K562 (cell line): ENCODE measurements around the gene CDC42EP5. TPM values are rescaled to one million over a fixed set of nuclear protein-coding genes. Genes with fewer than 3 reads are reported as not detected.
A peak's percentile ranks its signal among the peaks of the same experiment; 100 is the strongest.

Experiments
- C11orf30 ChIP-seq: fragments of 450-650 bp; IDR thresholded peaks from 2 replicates; pipeline ENCODE4 v1.6.1; 2016; ENCODE audit warnings: low read depth, mild to moderate bottlenecking
- CAMTA2 ChIP-seq: fragments of 250-450 bp; sonication (Bioruptor Pico); conservative IDR thresholded peaks from 2 replicates; pipeline ENCODE4 v1.5.1; 2022
- CBFB ChIP-seq: sonication (generic); formaldehyde crosslinking; IDR thresholded peaks from 2 replicates; pipeline ENCODE4 v1.4.0; 2020; ENCODE audit warnings: mild to moderate bottlenecking, missing genetic modification reagents
- HNRNPL ChIP-seq: fragments of 200-400 bp; formaldehyde crosslinking; IDR thresholded peaks from 2 replicates; pipeline ENCODE4 v1.6.1; 2017; ENCODE audit warnings: low read depth, mild to moderate bottlenecking, low read length
- KLF16 ChIP-seq: IDR thresholded peaks from 2 replicates; pipeline ENCODE4 v1.6.1; 2016; ENCODE audit warnings: antibody characterized with exemption
- LARP7 ChIP-seq: fragments of 450-650 bp; IDR thresholded peaks from 2 replicates; pipeline ENCODE4 v1.6.1; 2016
- MYBL2 ChIP-seq, 2 experiments: fragments of 450-650 bp in 1 of 2; sonication (generic) in 1 of 2; formaldehyde crosslinking in 1 of 2; IDR thresholded peaks; 2 replicates each; pipeline versions ENCODE4 v1.6.1 to v1.8.1; 2017 to 2022; ENCODE audit warnings: borderline replicate concordance in 1 of 2, inconsistent platforms in 1 of 2, low read depth in 1 of 2, mild to moderate bottlenecking in 1 of 2, missing genetic modification reagents in 1 of 2, moderate library complexity in 1 of 2
- TSC22D4 ChIP-seq: fragments of 450-650 bp; IDR thresholded peaks from 2 replicates; pipeline ENCODE4 v1.6.1; 2016; ENCODE audit warnings: missing genetic modification characterization, missing biosample characterization, control low read depth
- WHSC1 ChIP-seq: IDR thresholded peaks from one replicate; pipeline ENCODE4 v1.6.1; 2012; ENCODE audit warnings: low read length, control low read depth, inconsistent platforms
- ZNF384 ChIP-seq: IDR thresholded peaks from 2 replicates; pipeline ENCODE4 v1.6.1; 2012; ENCODE audit warnings: low read depth, low read length, improper control_type of control experiment
- ZNF644 ChIP-seq: fragments of 200-800 bp; sonication (Bioruptor generic); IDR thresholded peaks from 2 replicates; pipeline ENCODE4 v1.6.1; 2016; ENCODE audit warnings: low read depth, missing genetic modification characterization, missing compliant biosample characterization
- polyA plus RNA-seq, 8 experiments: library from polyadenylated mRNA; depleted of rRNA in 4 of 8; stranded (reverse) in 5 of 8; unstranded in 3 of 8; fragments of >200 nt; fragmentation: Nextera tagmentation in 2 of 8; fragmentation: Illumina TruSeq in 1 of 8; extraction: Ambion mirVana in 2 of 8; extraction: Trizol in 1 of 8; gene quantifications; 2 replicates each; pipeline versions ENCODE4 v1.2.1 to v1.2.3, GENCODE V29; 2011 to 2014; ENCODE audit warnings: inconsistent platforms in 1 of 8, missing spikeins in 1 of 8
- total RNA-seq, 7 experiments: library from RNA; depleted of rRNA in 6 of 7; stranded (reverse); fragments of >200 nt in 6 of 7; fragmentation: Illumina TruSeq in 2 of 7; extraction: Trizol in 2 of 7; gene quantifications; 2 replicates each; pipeline versions ENCODE4 v1.2.1 to v1.2.3, GENCODE V29; 2011 to 2021; ENCODE audit warnings: low replicate concordance in 1 of 7
- TF ChIP-seq, protein P1 (sequence below), 2 experiments: fragments of 450-650 bp; IDR thresholded peaks; 2 replicates each; pipeline ENCODE4 v1.6.1; 2016; ENCODE audit warnings: mild to moderate bottlenecking in 2 of 2, borderline replicate concordance in 1 of 2, low read depth in 1 of 2, moderate library complexity in 1 of 2
- TF ChIP-seq, protein P2 (sequence below), 3 experiments: fragments of 200-800 bp in 1 of 3; fragments of 250-450 bp in 1 of 3; fragments of 450-650 bp in 1 of 3; sonication (Bioruptor Pico) in 1 of 3; sonication (Bioruptor generic) in 1 of 3; formaldehyde crosslinking in 1 of 3; IDR thresholded peaks; 2 replicates each; pipeline versions ENCODE4 v1.6.1 to v1.8.0; 2016 to 2022; ENCODE audit warnings: mild to moderate bottlenecking in 2 of 3, missing genetic modification characterization in 2 of 3, missing compliant biosample characterization in 1 of 3, moderate library complexity in 1 of 3
- TF ChIP-seq, protein P3 (sequence below): fragments of 250-450 bp; sonication (Bioruptor Pico); IDR thresholded peaks from 2 replicates; pipeline ENCODE4 v1.8.0; 2021; ENCODE audit warnings: moderate library complexity, mild to moderate bottlenecking, inconsistent platforms

Gene CDC42EP5
- total and polyA plus RNA-seq, 9 of the 15 experiments (the other 6 are each of a cell fraction or from before 2014, with no cell fraction given) = 0.15 to 0.38 TPM; not detected in 7

DNA sequence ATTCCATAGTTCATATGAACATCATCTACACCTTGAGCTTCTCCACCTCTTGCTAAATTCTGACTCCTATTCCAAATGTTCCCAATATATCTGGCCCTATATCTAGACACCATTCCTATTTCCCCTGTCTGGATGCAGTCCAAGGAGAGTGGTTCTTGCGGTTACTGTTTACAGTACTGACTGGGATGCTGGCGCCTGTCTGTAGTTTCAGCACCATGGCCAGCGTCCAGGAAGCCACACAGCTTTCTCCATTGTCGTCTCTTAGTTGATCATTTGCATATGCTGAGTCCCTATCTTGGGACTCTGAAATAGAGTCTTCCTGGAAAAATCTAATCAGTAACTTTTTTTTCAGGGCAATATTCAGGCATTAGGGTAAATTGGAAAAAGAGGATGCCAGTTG lies 44.4 kb upstream of the CDC42EP5 start (continued):
- TF ChIP-seq CBFB (CRISPR knock-in tag) (0 out of 2 replicates have a peak, but pooled peaks have one; percentile 57), HNRNPL (no peak), CAMTA2 (no peak), C11orf30 (no peak), WHSC1 (no peak), ZNF384 (no peak), ZNF644 (tag) (peak; percentile 79), LARP7 (no peak), KLF16 (no peak), MYBL2 (IDR thresholded peaks at IDR 0.05; ENCODE audit: low read depth) (no peak), MYBL2 (CRISPR knock-in tag; IDR thresholded peaks at IDR 0.05; ENCODE audit: borderline replicate concordance) (no peak), TSC22D4 (tag) (no peak)
- TF ChIP-seq, protein P1, sequence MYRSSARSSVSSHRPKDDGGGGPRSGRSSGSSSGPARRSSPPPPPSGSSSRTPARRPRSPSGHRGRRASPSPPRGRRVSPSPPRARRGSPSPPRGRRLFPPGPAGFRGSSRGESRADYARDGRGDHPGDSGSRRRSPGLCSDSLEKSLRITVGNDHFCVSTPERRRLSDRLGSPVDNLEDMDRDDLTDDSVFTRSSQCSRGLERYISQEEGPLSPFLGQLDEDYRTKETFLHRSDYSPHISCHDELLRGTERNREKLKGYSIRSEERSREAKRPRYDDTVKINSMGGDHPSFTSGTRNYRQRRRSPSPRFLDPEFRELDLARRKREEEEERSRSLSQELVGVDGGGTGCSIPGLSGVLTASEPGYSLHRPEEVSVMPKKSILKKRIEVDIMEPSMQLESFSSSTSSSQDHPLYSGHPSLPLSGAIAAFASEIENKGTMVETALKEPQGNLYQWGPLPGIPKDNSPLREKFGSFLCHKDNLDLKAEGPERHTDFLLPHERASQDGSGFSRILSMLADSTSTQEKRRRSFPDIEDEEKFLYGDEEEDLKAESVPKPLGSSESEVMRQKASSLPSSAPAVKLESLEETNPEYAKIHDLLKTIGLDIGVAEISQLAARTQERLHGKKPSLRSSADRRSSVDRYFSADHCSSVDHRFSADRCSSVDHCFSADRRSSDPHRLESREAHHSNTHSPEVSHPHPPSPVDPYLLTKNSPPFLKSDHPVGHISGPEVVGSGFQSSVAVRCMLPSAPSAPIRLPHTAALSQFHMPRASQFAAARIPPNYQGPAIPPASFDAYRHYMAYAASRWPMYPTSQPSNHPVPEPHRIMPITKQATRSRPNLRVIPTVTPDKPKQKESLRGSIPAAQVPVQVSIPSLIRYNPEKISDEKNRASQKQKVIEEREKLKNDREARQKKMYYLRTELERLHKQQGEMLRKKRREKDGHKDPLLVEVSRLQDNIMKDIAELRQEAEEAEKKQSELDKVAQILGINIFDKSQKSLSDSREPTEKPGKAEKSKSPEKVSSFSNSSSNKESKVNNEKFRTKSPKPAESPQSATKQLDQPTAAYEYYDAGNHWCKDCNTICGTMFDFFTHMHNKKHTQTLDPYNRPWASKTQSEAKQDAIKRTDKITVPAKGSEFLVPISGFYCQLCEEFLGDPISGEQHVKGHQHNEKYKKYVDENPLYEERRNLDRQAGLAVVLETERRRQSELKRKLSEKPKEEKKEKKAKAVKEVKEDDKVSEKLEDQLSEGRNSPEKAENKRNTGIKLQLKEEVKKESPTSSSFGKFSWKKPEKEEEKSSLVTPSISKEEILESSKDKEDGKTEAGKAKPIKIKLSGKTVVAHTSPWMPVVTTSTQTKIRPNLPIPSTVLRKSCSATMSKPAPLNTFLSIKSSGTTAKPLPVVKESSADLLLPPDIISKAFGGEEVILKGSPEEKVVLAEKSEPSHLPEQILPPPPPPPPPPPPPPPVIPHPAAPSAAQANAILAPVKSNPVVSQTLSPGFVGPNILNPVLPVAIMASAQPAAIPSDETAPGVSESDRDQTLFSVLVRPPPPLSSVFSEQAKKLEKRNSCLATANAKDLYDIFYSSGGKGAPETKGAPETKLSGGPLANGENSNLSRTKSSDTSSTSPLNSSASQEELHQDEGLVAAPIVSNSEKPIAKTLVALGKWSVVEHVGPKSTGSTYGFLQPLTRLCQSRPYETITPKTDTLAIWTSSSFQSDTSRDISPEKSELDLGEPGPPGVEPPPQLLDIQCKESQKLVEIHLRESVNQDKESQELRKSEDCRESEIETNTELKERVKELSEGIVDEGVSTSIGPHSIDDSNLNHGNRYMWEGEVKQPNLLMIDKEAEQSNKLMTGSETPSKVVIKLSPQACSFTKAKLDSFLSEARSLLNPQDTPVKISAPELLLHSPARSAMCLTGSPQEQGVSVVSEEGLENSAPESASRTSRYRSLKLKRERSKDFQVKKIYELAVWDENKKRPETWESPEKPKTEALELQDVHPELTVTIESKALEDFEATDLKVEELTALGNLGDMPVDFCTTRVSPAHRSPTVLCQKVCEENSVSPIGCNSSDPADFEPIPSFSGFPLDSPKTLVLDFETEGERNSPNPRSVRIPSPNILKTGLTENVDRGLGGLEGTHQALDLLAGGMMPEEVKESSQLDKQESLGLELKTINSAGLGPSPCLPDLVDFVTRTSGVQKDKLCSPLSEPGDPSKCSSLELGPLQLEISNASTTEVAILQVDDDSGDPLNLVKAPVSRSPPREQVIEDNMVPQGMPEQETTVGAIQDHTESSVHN (IDR thresholded peaks at IDR 0.05; ENCODE audit: borderline replicate concordance in 1 of 2, low read depth in 1 of 2) = no peak
- TF ChIP-seq, protein P2, sequence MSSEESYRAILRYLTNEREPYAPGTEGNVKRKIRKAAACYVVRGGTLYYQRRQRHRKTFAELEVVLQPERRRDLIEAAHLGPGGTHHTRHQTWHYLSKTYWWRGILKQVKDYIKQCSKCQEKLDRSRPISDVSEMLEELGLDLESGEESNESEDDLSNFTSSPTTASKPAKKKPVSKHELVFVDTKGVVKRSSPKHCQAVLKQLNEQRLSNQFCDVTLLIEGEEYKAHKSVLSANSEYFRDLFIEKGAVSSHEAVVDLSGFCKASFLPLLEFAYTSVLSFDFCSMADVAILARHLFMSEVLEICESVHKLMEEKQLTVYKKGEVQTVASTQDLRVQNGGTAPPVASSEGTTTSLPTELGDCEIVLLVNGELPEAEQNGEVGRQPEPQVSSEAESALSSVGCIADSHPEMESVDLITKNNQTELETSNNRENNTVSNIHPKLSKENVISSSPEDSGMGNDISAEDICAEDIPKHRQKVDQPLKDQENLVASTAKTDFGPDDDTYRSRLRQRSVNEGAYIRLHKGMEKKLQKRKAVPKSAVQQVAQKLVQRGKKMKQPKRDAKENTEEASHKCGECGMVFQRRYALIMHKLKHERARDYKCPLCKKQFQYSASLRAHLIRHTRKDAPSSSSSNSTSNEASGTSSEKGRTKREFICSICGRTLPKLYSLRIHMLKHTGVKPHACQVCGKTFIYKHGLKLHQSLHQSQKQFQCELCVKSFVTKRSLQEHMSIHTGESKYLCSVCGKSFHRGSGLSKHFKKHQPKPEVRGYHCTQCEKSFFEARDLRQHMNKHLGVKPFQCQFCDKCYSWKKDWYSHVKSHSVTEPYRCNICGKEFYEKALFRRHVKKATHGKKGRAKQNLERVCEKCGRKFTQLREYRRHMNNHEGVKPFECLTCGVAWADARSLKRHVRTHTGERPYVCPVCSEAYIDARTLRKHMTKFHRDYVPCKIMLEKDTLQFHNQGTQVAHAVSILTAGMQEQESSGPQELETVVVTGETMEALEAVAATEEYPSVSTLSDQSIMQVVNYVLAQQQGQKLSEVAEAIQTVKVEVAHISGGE (CRISPR knock-in tag; IDR thresholded peaks at IDR 0.05) = peak in 1 of 3 experiments; percentile 72; a peak in 2 of 6 replicates
- TF ChIP-seq, protein P3, sequence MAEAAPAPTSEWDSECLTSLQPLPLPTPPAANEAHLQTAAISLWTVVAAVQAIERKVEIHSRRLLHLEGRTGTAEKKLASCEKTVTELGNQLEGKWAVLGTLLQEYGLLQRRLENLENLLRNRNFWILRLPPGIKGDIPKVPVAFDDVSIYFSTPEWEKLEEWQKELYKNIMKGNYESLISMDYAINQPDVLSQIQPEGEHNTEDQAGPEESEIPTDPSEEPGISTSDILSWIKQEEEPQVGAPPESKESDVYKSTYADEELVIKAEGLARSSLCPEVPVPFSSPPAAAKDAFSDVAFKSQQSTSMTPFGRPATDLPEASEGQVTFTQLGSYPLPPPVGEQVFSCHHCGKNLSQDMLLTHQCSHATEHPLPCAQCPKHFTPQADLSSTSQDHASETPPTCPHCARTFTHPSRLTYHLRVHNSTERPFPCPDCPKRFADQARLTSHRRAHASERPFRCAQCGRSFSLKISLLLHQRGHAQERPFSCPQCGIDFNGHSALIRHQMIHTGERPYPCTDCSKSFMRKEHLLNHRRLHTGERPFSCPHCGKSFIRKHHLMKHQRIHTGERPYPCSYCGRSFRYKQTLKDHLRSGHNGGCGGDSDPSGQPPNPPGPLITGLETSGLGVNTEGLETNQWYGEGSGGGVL (CRISPR knock-in tag) = no peak
